Ishikawa (cell line): ENCODE results near the gene CHN2.

ENCODE experiments used
- CEBPB ChIP-seq: IDR thresholded peaks from 2 replicates; pipeline ENCODE4 v1.6.1; 2012
- CREB1 ChIP-seq: IDR thresholded peaks from 2 replicates; pipeline ENCODE4 v1.6.1; 2012; ENCODE audit warnings: low read depth
- EGR1 ChIP-seq: IDR thresholded peaks from 2 replicates; pipeline ENCODE4 v1.6.1; 2012
- EP300 ChIP-seq: IDR thresholded peaks from 2 replicates; pipeline ENCODE4 v1.6.1; 2012; ENCODE audit warnings: borderline replicate concordance
- FOXM1 ChIP-seq: IDR thresholded peaks from 2 replicates; pipeline ENCODE4 v1.6.1; 2012; ENCODE audit warnings: low read depth, borderline replicate concordance
- NFIC ChIP-seq: IDR thresholded peaks from 2 replicates; pipeline ENCODE4 v1.6.1; 2012
- RAD21 ChIP-seq: IDR thresholded peaks from 2 replicates; pipeline ENCODE4 v1.6.1; 2012; ENCODE audit warnings: low read depth
- REST ChIP-seq: IDR thresholded peaks from 2 replicates; pipeline ENCODE4 v1.6.1; 2012; ENCODE audit warnings: low read depth, mild to moderate bottlenecking
- TAF1 ChIP-seq: IDR thresholded peaks from 2 replicates; pipeline ENCODE4 v1.6.1; 2012; ENCODE audit warnings: low read depth, mild to moderate bottlenecking
- TCF12 ChIP-seq: IDR thresholded peaks from 2 replicates; pipeline ENCODE4 v1.6.1; 2012; ENCODE audit warnings: low read depth
- TEAD4 ChIP-seq: IDR thresholded peaks from 2 replicates; pipeline ENCODE4 v1.6.1; 2012
- YY1 ChIP-seq: IDR thresholded peaks from 2 replicates; pipeline ENCODE4 v1.6.1; 2012; ENCODE audit warnings: low read depth
- ZBTB7A ChIP-seq: IDR thresholded peaks from 2 replicates; pipeline ENCODE4 v1.6.1; 2012; ENCODE audit warnings: low read depth
- TF ChIP-seq, protein P1 (sequence below): IDR thresholded peaks from 2 replicates; pipeline ENCODE4 v1.6.1; 2012
- TF ChIP-seq, protein P2 (sequence below): IDR thresholded peaks from 2 replicates; pipeline ENCODE4 v1.6.1; 2012

Gene CHN2

GRCh38 chr7:29297194-29297890 is 102.8 kb downstream of the CHN2 start:
- TF ChIP-seq, protein P1, sequence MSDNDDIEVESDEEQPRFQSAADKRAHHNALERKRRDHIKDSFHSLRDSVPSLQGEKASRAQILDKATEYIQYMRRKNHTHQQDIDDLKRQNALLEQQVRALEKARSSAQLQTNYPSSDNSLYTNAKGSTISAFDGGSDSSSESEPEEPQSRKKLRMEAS: no peak
- TF ChIP-seq RAD21 (peak; percentile 12; the same call in 1 of the 2 replicates), TEAD4 (no peak), REST (no peak), ZBTB7A (no peak), CEBPB (no peak)

- TF ChIP-seq EGR1: no peak
- TF ChIP-seq YY1: no peak
- no peak for TF ChIP-seq CEBPB
- TF ChIP-seq CREB1: no peak
- TF ChIP-seq FOXM1: no peak
- TF ChIP-seq, protein P2, sequence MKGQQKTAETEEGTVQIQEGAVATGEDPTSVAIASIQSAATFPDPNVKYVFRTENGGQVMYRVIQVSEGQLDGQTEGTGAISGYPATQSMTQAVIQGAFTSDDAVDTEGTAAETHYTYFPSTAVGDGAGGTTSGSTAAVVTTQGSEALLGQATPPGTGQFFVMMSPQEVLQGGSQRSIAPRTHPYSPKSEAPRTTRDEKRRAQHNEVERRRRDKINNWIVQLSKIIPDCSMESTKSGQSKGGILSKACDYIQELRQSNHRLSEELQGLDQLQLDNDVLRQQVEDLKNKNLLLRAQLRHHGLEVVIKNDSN: no peak
Measured at GRCh38 chr7:29299086-29299485, 104.5 kb downstream of the CHN2 start.

DNA sequence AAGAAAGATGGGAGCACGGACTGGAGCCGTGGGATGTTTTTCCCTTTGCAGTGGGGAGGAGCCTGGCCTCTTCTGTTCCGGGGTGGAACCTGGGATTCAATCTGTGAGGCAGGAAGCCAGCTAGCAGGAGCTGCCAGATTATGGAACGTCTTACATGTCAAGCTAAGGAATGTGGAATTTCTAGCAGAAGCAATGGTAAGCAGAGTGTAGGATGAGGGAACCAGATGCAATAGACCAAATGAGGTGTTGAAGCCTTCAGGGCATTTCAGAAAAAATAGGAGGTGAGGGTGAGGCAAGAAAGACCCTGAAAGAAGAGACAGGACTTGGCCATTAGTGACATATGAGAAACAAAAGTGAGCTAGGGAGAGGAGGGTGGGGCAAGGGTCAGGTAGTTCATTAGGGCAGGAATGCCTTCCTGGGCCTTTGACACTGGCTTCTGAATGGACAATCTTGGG is 105.5 kb downstream of the CHN2 start:
- TF ChIP-seq NFIC (no peak), TEAD4 (no peak), TCF12 (no peak), CREB1 (no peak), CEBPB (no peak), YY1 (no peak), EGR1 (no peak), REST (no peak), ZBTB7A (no peak), EP300 (no peak), RAD21 (no peak), TAF1 (no peak), FOXM1 (no peak)
- TF ChIP-seq, protein P1: no peak
- TF ChIP-seq, protein P2: no peak

DNA sequence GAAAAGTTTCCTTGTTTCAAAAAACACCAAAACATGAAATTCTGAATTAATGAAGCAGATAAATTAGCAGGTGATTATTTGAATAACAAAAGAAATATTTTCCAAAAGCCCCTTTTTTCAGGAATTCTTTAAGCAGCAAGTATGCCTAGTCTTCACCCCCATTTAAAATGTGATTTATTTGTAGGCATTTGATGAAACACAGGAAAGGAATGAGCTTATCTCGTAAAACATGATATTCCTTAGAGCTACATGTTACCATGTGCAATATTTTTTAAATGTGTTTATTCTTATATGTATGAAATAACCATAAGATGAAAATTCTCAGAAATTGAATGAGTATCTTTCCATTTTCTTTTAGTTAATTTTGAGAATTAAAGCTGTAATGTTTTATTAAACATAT is 106.1 kb downstream of the CHN2 start:
- TF ChIP-seq CEBPB (no peak), FOXM1 (no peak)

GRCh38 chr7:29302666-29303395 is 108.3 kb downstream of the CHN2 start:
- TF ChIP-seq NFIC: no peak
- TF ChIP-seq EGR1: no peak
- TF ChIP-seq YY1: no peak
- TF ChIP-seq TEAD4: no peak
- no peak for TF ChIP-seq TAF1
- TF ChIP-seq FOXM1: no peak
- no peak for TF ChIP-seq EP300
- no peak for TF ChIP-seq CEBPB
- TF ChIP-seq TCF12: no peak
- TF ChIP-seq REST: no peak
- TF ChIP-seq, protein P1: no peak
- TF ChIP-seq, protein P2: no peak
